DOHH2 (cell line): ENCODE measurements around the gene SLC44A2.

Source experiments
- H3F3A ChIP-seq: fragments of 200-600 bp; sonication (generic), shearing (Covaris generic); 2 replicates; pipeline ENCODE4 v1.6.0; 2016; ENCODE audit warnings: antibody characterized with exemption, mild to moderate bottlenecking; ENCODE audit not compliant: control insufficient read depth, insufficient read depth
- H3K27ac ChIP-seq: fragments of 200-600 bp; sonication (generic); 2 replicates; pipeline ENCODE4 v1.5.1; 2014; ENCODE audit warnings: low read depth, mild to moderate bottlenecking, low read length, moderate library complexity
- H3K27me3 ChIP-seq: fragments of 200-600 bp; sonication (generic); 2 replicates; pipeline ENCODE4 v1.6.1; 2014; ENCODE audit warnings: mild to moderate bottlenecking, low read length, mixed read lengths; ENCODE audit not compliant: control insufficient read depth
- H3K36me3 ChIP-seq: fragments of 200-600 bp; sonication (generic); 2 replicates; pipeline ENCODE4 v1.6.1; 2014; ENCODE audit warnings: mild to moderate bottlenecking, low read length, moderate library complexity, mixed read lengths; ENCODE audit not compliant: control insufficient read depth
- H3K4me1 ChIP-seq: fragments of 200-600 bp; sonication (generic); 2 replicates; pipeline ENCODE4 v1.6.1; 2014; ENCODE audit warnings: mild to moderate bottlenecking, low read length, mixed read lengths; ENCODE audit not compliant: control insufficient read depth
- H3K4me2 ChIP-seq: fragments of 200-600 bp; sonication (generic); 2 replicates; pipeline ENCODE4 v1.6.0; 2014; ENCODE audit warnings: mild to moderate bottlenecking, low read length, moderate library complexity
- H3K4me3 ChIP-seq: fragments of 200-600 bp; sonication (generic); 2 replicates; pipeline ENCODE4 v1.5.1; 2014; ENCODE audit warnings: mild to moderate bottlenecking, low read length, mixed read lengths
- H3K79me2 ChIP-seq: fragments of 200-600 bp; sonication (generic); 2 replicates; pipeline ENCODE4 v1.6.1; 2014; ENCODE audit warnings: mild to moderate bottlenecking, low read length, mixed read lengths; ENCODE audit not compliant: control insufficient read depth
- H3K9me2 ChIP-seq: fragments of 200-600 bp; sonication (generic); replicated peaks from 2 replicates; pipeline ENCODE4 v1.6.1; 2014; ENCODE audit warnings: mild to moderate bottlenecking, low read length, mixed read lengths; ENCODE audit not compliant: control insufficient read depth
- H3K9me3 ChIP-seq: fragments of 200-600 bp; sonication (generic); 2 replicates; pipeline ENCODE4 v1.6.1; 2014; ENCODE audit warnings: antibody characterized with exemption, low read length, mixed read lengths; ENCODE audit not compliant: control insufficient read depth, insufficient read depth
- H4K20me1 ChIP-seq: fragments of 200-600 bp; sonication (generic); 2 replicates; pipeline ENCODE4 v1.6.0; 2014; ENCODE audit warnings: low read depth, mild to moderate bottlenecking, antibody characterized with exemption, low read length, moderate library complexity; ENCODE audit not compliant: control insufficient read depth, insufficient read depth
- CTCF ChIP-seq: fragments of 200-600 bp; sonication (generic); IDR thresholded peaks from one replicate; pipeline ENCODE4 v1.5.1; 2014; ENCODE audit warnings: antibody characterized with exemption, mild to moderate bottlenecking, low read depth, low read length; ENCODE audit not compliant: poor library complexity, severe bottlenecking
- EZH2phosphoT487 ChIP-seq: fragments of 200-600 bp; sonication (generic); IDR thresholded peaks from 2 replicates; pipeline ENCODE4 v1.6.1; 2017; ENCODE audit warnings: borderline replicate concordance, mild to moderate bottlenecking, antibody characterized with exemption, low read length, moderate library complexity, mixed read lengths

SLC44A2 gene

GRCh38 chr19:10643172-10643967, 18.0 kb downstream of the SLC44A2 start:
- Histone ChIP-seq H3K27me3 (no peaks in the 10 kb centered on the region), H3K9me2 (no peaks in the 10 kb centered on the region), H3K9me3 (no peaks in the 10 kb centered on the region), H4K20me1 (no peaks in the 10 kb centered on the region), H3K36me3 (peaks cover 5% of the 10 kb centered on the region), H3K4me1 (peaks cover 6% of the 10 kb centered on the region), H3K79me2 (no peaks in the 10 kb centered on the region), H3K4me2 (no peak overlapping the region), H3F3A (no peaks in the 10 kb centered on the region; the same call in 1 of the 2 replicates), H3K27ac (no peak overlapping the region), H3K4me3 (no peak overlapping the region)
- TF ChIP-seq EZH2phosphoT487 (no peak), CTCF (no peak)

GRCh38 chr19:10643968-10644259, 18.6 kb downstream of the SLC44A2 start:
- peaks cover 5% of the 10 kb centered on the region for H3K36me3 ChIP-seq
- TF ChIP-seq EZH2phosphoT487 (no peak), CTCF (no peak)
- no peaks in the 10 kb centered on the region for H4K20me1 ChIP-seq
- H3K27ac ChIP-seq: no peak overlapping the region
- H3K4me2 ChIP-seq: no peak overlapping the region
- peaks cover 6% of the 10 kb centered on the region for H3K4me1 ChIP-seq
- no peaks in the 10 kb centered on the region for H3K9me2 ChIP-seq
- H3F3A ChIP-seq: no peaks in the 10 kb centered on the region; the same call in 1 of the 2 replicates
- H3K9me3 ChIP-seq: no peaks in the 10 kb centered on the region
- no peak overlapping the region for H3K4me3 ChIP-seq
- no peaks in the 10 kb centered on the region for H3K27me3 ChIP-seq
- no peaks in the 10 kb centered on the region for H3K79me2 ChIP-seq

DNA sequence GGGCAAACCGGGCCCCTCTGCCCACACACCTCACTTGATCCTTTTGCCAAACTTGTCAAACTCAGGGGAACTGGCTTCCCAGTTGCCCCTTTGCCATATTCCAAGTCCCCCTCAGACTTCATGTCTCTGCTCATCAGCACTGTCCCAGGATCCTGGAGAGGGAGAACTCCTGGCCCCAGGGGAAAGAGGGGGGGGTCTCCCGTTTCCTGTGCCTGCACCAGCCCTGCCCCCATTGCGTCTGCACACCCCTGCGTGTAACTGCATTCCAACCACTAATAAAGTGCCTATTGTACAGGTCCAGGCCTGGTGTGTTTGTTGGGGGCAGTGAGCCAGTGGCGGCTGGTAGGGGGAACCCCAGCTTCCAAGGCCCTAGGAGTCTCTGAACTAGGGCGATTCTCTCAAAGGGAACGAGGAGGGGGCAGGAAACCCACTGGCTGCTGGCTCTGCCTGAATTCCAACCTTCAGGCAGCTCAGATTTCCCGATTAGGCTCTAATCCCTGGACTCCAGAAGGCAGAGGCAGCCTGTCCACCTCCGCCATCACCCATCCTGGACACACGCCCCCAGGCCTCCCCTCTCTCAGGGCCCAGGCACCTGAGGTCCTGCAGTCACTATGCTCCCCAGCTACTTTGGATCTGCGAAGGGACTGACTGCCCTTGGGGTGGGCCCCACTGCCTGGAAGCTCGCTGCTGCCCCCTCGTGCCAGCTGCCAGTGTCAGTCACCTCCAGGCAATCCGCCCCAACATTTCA, 19.1 kb downstream of the SLC44A2 start:
- no peaks in the 10 kb centered on the region; the same call in 1 of the 2 replicates for H3F3A ChIP-seq
- no peak overlapping the region for H3K27ac ChIP-seq
- peak; percentile 84 for TF ChIP-seq CTCF
- no peak for TF ChIP-seq EZH2phosphoT487
- no peaks in the 10 kb centered on the region for H3K27me3 ChIP-seq
- H3K79me2 ChIP-seq: no peaks in the 10 kb centered on the region
- no peak overlapping the region for H3K4me2 ChIP-seq
- no peaks in the 10 kb centered on the region for H4K20me1 ChIP-seq
- no peaks in the 10 kb centered on the region for H3K9me2 ChIP-seq
- H3K4me3 ChIP-seq: no peak overlapping the region
- H3K4me1 ChIP-seq: peaks cover 6% of the 10 kb centered on the region
- H3K36me3 ChIP-seq: no peaks in the 10 kb centered on the region; the same call in 1 of the 2 replicates
- H3K9me3 ChIP-seq: no peaks in the 10 kb centered on the region
